Hepatocyte (in vitro differentiated cells): ENCODE data around the gene INS. TPM values are rescaled to one million over a fixed set of nuclear protein-coding genes. Genes with fewer than 3 reads are reported as not detected.

Source experiments
- DNase-seq: peaks from one replicate; pipeline ENCODE4 v3.0.0-alpha.2; 2016; ENCODE audit warnings: low spot score
- H2AFZ ChIP-seq: fragments of 200-600 bp; sonication (generic); 2 replicates; pipeline ENCODE4 v1.6.0; 2016; ENCODE audit warnings: antibody characterized with exemption, mild to moderate bottlenecking
- H3K27ac ChIP-seq: fragments of 200-600 bp; sonication (generic); 2 replicates; pipeline ENCODE4 v1.5.1; 2016; ENCODE audit warnings: mild to moderate bottlenecking
- H3K27me3 ChIP-seq: fragments of 200-600 bp; sonication (generic); 2 replicates; pipeline ENCODE4 v1.6.1; 2016
- H3K36me3 ChIP-seq: fragments of 200-600 bp; sonication (generic); replicated peaks from 2 replicates; pipeline ENCODE4 v1.5.1; 2016; ENCODE audit warnings: low read depth; ENCODE audit not compliant: insufficient read depth
- H3K4me1 ChIP-seq: fragments of 200-600 bp; sonication (generic); 2 replicates; pipeline ENCODE4 v1.5.1; 2016; ENCODE audit warnings: mild to moderate bottlenecking, moderate library complexity; ENCODE audit not compliant: insufficient read depth
- H3K4me2 ChIP-seq: fragments of 200-600 bp; sonication (generic); 2 replicates; pipeline ENCODE4 v1.6.0; 2016
- H3K4me3 ChIP-seq: fragments of 200-600 bp; sonication (generic); 2 replicates; pipeline ENCODE4 v1.5.1; 2016; ENCODE audit warnings: mild to moderate bottlenecking
- H3K79me2 ChIP-seq: fragments of 200-600 bp; sonication (generic); 2 replicates; pipeline ENCODE4 v1.6.0; 2017; ENCODE audit warnings: mild to moderate bottlenecking
- H3K9me2 ChIP-seq: fragments of 200-600 bp; sonication (generic); replicated peaks from 2 replicates; pipeline ENCODE4 v1.6.0; 2017; ENCODE audit warnings: mild to moderate bottlenecking; ENCODE audit not compliant: insufficient read depth
- H3K9me3 ChIP-seq: fragments of 200-600 bp; sonication (generic); 2 replicates; pipeline ENCODE4 v1.5.1; 2016; ENCODE audit warnings: low read depth, mild to moderate bottlenecking
- H4K20me1 ChIP-seq: fragments of 200-600 bp; sonication (generic); 2 replicates; pipeline ENCODE4 v1.6.0; 2016; ENCODE audit warnings: mild to moderate bottlenecking; ENCODE audit not compliant: insufficient read depth, poor library complexity, severe bottlenecking
- EZH2 ChIP-seq: fragments of 200-600 bp; sonication (generic); IDR thresholded peaks from 2 replicates; pipeline ENCODE4 v1.6.1; 2016; ENCODE audit warnings: antibody characterized with exemption, mild to moderate bottlenecking, borderline replicate concordance
- EZH2phosphoT487 ChIP-seq: fragments of 200-600 bp; sonication (generic); IDR thresholded peaks from one replicate; pipeline ENCODE4 v1.6.1; 2018; ENCODE audit warnings: antibody characterized with exemption, mild to moderate bottlenecking, low read depth, moderate library complexity; ENCODE audit not compliant: unreplicated experiment, severe bottlenecking
- WGBS: methylation state at CpG from one replicate; pipeline ENCODE4 v1.1.6; 2016; ENCODE audit warnings: low lambda C conversion rate; ENCODE audit errors: missing lambda C conversion rate; 5-methylcytosine and 5-hydroxymethylcytosine counted together
- polyA plus RNA-seq: library from polyadenylated mRNA; unstranded; fragments of >200 nt; fragmentation: Nextera tagmentation; extraction: Ambion mirVana; gene quantifications from 2 replicates; pipeline ENCODE4 v1.2.1, GENCODE V29; 2016
- total RNA-seq: library from RNA; depleted of rRNA; stranded (reverse); fragments of >200 nt; gene quantifications from 2 replicates; pipeline ENCODE4 v1.2.3, GENCODE V29; 2014
- TF ChIP-seq, protein P1 (sequence below): fragments of 200-600 bp; sonication (generic); IDR thresholded peaks from 2 replicates; pipeline ENCODE4 v1.5.1; 2016; ENCODE audit warnings: antibody characterized with exemption, mild to moderate bottlenecking; ENCODE audit not compliant: poor library complexity

The INS gene
- total and polyA plus RNA-seq, 2 experiments from 2014 or later, result not detected

DNA sequence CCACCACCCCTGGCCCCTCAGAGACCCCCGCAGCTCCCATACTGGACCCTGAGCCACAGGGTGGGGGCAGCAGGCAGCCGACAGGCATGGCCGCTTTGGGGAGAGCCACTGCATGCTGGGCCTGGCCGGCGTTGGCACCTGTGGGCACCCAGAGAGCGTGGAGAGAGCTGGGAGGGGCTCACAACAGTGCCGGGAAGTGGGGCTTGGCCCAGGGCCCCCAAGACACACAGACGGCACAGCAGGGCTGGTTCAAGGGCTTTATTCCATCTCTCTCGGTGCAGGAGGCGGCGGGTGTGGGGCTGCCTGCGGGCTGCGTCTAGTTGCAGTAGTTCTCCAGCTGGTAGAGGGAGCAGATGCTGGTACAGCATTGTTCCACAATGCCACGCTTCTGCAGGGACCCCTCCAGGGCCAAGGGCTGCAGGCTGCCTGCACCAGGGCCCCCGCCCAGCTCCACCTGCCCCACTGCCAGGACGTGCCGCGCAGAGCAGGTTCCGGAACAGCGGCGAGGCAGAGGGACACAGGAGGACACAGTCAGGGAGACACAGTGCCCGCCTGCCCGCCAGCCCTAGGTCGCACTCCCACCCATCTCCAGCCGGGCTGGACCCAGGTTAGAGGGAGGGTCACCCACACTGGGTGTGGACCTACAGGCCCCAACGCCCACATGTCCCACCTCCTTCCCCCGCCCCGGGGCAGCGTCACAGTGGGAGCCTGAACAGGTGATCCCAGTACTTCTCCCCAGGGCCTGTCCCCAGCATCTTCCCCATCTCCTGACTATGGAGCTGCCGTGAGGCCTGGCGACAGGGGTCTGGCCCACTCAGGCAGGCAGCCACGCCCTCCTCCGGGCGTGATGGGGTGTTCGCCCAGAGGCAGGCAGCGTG, 1.2 kb downstream of the INS start:
- Histone ChIP-seq H3K79me2 (no peaks in the 10 kb centered on the region), H3K9me3 (no peaks in the 10 kb centered on the region), H3K27ac (no peak overlapping the region), H3K4me3 (no peak overlapping the region), H4K20me1 (no peaks in the 10 kb centered on the region), H3K9me2 (no peaks in the 10 kb centered on the region), H3K4me1 (no peaks in the 10 kb centered on the region), H2AFZ (no peak overlapping the region), H3K36me3 (no peaks in the 10 kb centered on the region), H3K27me3 (no peaks in the 10 kb centered on the region), H3K4me2 (no peak overlapping the region)
- WGBS, result 79% methylated on average over 35 of the region's 36 CpGs
- TF ChIP-seq EZH2phosphoT487 (no peak), EZH2 (no peak)
- TF ChIP-seq, protein P1, sequence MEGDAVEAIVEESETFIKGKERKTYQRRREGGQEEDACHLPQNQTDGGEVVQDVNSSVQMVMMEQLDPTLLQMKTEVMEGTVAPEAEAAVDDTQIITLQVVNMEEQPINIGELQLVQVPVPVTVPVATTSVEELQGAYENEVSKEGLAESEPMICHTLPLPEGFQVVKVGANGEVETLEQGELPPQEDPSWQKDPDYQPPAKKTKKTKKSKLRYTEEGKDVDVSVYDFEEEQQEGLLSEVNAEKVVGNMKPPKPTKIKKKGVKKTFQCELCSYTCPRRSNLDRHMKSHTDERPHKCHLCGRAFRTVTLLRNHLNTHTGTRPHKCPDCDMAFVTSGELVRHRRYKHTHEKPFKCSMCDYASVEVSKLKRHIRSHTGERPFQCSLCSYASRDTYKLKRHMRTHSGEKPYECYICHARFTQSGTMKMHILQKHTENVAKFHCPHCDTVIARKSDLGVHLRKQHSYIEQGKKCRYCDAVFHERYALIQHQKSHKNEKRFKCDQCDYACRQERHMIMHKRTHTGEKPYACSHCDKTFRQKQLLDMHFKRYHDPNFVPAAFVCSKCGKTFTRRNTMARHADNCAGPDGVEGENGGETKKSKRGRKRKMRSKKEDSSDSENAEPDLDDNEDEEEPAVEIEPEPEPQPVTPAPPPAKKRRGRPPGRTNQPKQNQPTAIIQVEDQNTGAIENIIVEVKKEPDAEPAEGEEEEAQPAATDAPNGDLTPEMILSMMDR, result no peak
- no peak for DNase-seq

DNA sequence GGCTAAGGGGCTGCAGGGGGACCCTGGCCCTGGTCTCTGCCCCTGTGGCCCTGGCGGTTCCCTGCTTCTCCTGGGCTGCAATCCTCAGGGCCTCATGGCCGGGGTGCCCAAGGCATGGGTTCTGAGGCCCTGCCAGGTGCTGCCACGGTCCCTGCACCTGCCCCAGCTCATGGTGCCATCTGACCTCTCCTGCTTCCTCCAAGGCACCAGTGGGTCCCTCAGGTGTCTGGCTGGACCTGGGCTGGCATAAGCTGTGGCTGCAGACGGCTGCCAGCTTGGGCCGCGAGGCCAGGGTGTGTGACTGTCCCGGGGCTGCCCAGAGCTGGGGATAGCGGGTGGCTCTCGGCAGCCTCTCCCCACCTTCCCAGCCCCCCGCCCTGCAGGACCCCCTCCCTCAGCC, 2.0 kb downstream of the INS start:
- 92% methylated on average over 7 of the region's 10 CpGs for WGBS

DNA sequence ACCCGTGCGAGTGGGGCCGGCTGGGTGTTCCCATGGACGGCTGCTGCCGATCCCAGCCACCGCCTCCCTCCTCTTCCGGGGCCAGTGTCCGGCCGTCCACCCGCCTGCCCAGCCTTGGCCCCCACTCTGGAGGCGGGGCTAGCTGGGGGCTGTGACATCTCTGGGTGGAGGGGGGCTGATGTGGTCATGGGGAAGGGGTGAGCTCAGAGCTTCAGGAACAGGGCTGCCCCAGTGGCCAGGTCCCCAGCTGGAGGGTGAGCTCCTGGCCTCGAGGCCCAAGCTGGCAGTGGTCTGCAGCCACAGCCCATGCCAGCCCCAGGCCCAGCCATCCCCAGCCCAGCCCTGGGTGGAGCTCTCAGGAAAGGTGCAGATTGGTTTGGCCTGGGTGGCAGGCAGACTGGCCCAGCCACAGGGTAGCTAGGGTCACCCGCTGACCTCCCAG, 2.7 kb downstream of the INS start:
- H3K36me3 ChIP-seq, result no peaks in the 10 kb centered on the region
- no peak for DNase-seq
- no peaks in the 10 kb centered on the region for H3K9me2 ChIP-seq
- no peaks in the 10 kb centered on the region for H3K9me3 ChIP-seq
- H2AFZ ChIP-seq, result no peak overlapping the region
- no peaks in the 10 kb centered on the region for H3K27me3 ChIP-seq
- TF ChIP-seq EZH2phosphoT487, result no peak
- no peak for TF ChIP-seq EZH2
- TF ChIP-seq, protein P1, result no peak
- H3K4me2 ChIP-seq, result no peak overlapping the region
- no peak overlapping the region for H3K27ac ChIP-seq
- no peak overlapping the region for H3K4me3 ChIP-seq
- H3K79me2 ChIP-seq, result no peaks in the 10 kb centered on the region
- H3K4me1 ChIP-seq, result no peaks in the 10 kb centered on the region
- H4K20me1 ChIP-seq, result no peaks in the 10 kb centered on the region
- 86% methylated on average over 8 of the region's 13 CpGs for WGBS

More for the DNA sequence above, 2.0 kb downstream of the INS start:
- Histone ChIP-seq H3K9me2 (no peaks in the 10 kb centered on the region), H3K4me1 (no peaks in the 10 kb centered on the region), H2AFZ (no peak overlapping the region), H3K9me3 (no peaks in the 10 kb centered on the region), H3K36me3 (no peaks in the 10 kb centered on the region), H3K79me2 (no peaks in the 10 kb centered on the region), H3K4me3 (no peak overlapping the region), H3K27me3 (no peaks in the 10 kb centered on the region), H4K20me1 (no peaks in the 10 kb centered on the region), H3K4me2 (no peak overlapping the region), H3K27ac (no peak overlapping the region)
- TF ChIP-seq EZH2 (no peak), EZH2phosphoT487 (no peak)
- TF ChIP-seq, protein P1, result no peak
- no peak for DNase-seq
